ENCODE results near the gene ZNF786. TPM values are rescaled to one million over a fixed set of nuclear protein-coding genes. Genes with fewer than 3 reads are reported as not detected.

Gene ZNF786
- total RNA-seq, 1 experiment from 2014 or later, result 8.5 TPM

DNA sequence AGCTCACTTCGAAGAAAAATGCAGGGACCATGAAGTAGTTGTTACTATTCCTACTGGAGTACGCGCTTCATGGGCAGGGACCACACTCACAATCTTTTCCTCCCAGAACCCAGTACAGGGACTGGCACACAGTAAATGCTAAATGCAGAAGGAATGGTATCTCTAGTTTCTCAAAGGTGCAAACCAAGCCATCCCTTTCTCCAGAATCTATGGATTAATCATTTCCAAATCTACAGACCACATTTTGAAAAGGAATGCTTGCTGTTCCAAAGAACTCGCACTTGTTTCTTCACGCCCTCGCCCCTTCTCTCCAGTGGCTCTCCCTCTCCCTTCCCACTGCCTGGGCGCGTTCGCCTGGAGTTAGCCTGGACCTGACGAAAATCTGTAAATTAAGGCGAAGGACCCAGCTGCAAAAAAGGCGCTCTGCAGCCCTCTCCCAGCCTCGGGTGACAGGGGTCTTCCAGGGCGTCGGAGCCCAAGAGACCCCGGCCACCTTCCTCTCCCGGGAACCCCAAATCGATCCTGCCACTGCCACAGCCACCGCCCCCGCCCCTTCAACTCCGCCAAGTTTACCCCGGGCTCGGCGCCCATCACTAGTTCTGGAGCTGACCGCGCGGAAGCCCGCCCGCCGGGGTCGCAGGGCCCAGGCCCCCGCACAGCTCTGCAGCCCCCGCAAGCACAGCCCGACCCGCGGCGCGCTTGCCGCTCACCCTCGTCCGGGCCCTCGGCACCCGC lies 62.7 kb downstream of the ZNF786 start:
- H3K4me2 ChIP-seq (ENCODE audit: low read length), result peak overlapping the region; percentile 98
- BruUV-seq (replicated peaks), result TSS peak; percentile 57
- intact Hi-C loops (cut with micrococcal nuclease), result loop anchor here (1.0 to 5.0 kb wide), 2 partner anchors 40 to 118 kb away; no protein-coding TSS in a partner anchor
- H4K20me1 ChIP-seq (ENCODE audit: insufficient read depth), result no peaks in the 10 kb centered on the region
- peaks cover 5 to 21% of the 10 kb centered on the region in 2 experiments for H3K4me1 ChIP-seq (ENCODE audit: control insufficient read depth in 1 of 2, insufficient read depth in 2 of 2, low read length in 2 of 2)
- H3K9ac ChIP-seq (ENCODE audit: low read length), result peak overlapping the region; percentile 99
- H2AFZ ChIP-seq (ENCODE audit: low read depth, low read length, poor library complexity, severe bottlenecking), result no peak overlapping the region
- CTCF ChIA-PET, result no interaction called here
- no peak for DNase-seq (ENCODE audit: low read depth, low spot score)
- H3K4me3 ChIP-seq (replicated peaks in 1 of 2; ENCODE audit: low read depth in 1 of 2, low read length in 2 of 2), result peak overlapping the region; percentile 82 to 98
- ATAC-seq, result no peak
- H3K9me2 ChIP-seq (ENCODE audit: insufficient read depth), result no peaks in the 10 kb centered on the region
- H3K9me3 ChIP-seq (ENCODE audit: control insufficient read depth in 1 of 2, insufficient read depth in 1 of 2, low read depth in 1 of 2, low read length in 2 of 2), result no peaks in the 10 kb centered on the region
- TF ChIP-seq EGR1 (IDR thresholded peaks at IDR 0.05; ENCODE audit: low read depth), result no peak
- no peak for TF ChIP-seq SP1 (IDR thresholded peaks at IDR 0.05; ENCODE audit: low read depth)
- no peak for TF ChIP-seq RAD21 (IDR thresholded peaks at IDR 0.05; ENCODE audit: low read depth)
- TF ChIP-seq, protein P1, sequence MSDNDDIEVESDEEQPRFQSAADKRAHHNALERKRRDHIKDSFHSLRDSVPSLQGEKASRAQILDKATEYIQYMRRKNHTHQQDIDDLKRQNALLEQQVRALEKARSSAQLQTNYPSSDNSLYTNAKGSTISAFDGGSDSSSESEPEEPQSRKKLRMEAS (IDR thresholded peaks at IDR 0.05), result no peak
- TF ChIP-seq CBX3 (IDR thresholded peaks at IDR 0.05; ENCODE audit: low read depth), result no peak
- no peak for TF ChIP-seq POLR2AphosphoS5 (IDR thresholded peaks at IDR 0.05; ENCODE audit: low read depth, low read length)
- no peak for TF ChIP-seq SRF (IDR thresholded peaks at IDR 0.05; ENCODE audit: low read depth)
- TF ChIP-seq ELF1 (IDR thresholded peaks at IDR 0.05; ENCODE audit: borderline replicate concordance, low read depth), result no peak
- TF ChIP-seq, protein P2, sequence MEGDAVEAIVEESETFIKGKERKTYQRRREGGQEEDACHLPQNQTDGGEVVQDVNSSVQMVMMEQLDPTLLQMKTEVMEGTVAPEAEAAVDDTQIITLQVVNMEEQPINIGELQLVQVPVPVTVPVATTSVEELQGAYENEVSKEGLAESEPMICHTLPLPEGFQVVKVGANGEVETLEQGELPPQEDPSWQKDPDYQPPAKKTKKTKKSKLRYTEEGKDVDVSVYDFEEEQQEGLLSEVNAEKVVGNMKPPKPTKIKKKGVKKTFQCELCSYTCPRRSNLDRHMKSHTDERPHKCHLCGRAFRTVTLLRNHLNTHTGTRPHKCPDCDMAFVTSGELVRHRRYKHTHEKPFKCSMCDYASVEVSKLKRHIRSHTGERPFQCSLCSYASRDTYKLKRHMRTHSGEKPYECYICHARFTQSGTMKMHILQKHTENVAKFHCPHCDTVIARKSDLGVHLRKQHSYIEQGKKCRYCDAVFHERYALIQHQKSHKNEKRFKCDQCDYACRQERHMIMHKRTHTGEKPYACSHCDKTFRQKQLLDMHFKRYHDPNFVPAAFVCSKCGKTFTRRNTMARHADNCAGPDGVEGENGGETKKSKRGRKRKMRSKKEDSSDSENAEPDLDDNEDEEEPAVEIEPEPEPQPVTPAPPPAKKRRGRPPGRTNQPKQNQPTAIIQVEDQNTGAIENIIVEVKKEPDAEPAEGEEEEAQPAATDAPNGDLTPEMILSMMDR (IDR thresholded peaks at IDR 0.05 in 2 of 3, conservative IDR thresholded peaks at IDR 0.05 in 1 of 3; ENCODE audit: borderline replicate concordance in 1 of 3, insufficient read depth in 1 of 3, low read depth in 2 of 3, low read length in 2 of 3), result no peak
- TF ChIP-seq SIN3A (IDR thresholded peaks at IDR 0.05; ENCODE audit: low read depth), result no peak
- no peak for TF ChIP-seq TCF7L2 (IDR thresholded peaks at IDR 0.05; ENCODE audit: borderline replicate concordance, extremely low read depth, insufficient read depth, insufficient read length)
- TF ChIP-seq ZNF274 (IDR thresholded peaks at IDR 0.05; ENCODE audit: low read depth, low read length), result no peak
- peaks cover 55% of the 10 kb centered on the region for H3K79me2 ChIP-seq (ENCODE audit: insufficient read depth, low read length)
- RAD21 ChIA-PET (ENCODE audit: low non-redundant PET in 1 of 2, low total read pairs in 2 of 2, uncharacterized antibody in 2 of 2, unreplicated experiment in 2 of 2), result no interaction called here
- peaks cover 0 to 14% of the 10 kb centered on the region in 2 experiments; a peak in 2 of 4 replicates for H3K36me3 ChIP-seq (ENCODE audit: control insufficient read depth in 1 of 2, insufficient read depth in 2 of 2, low read length in 2 of 2)
- no peaks in the 10 kb centered on the region for H3K27me3 ChIP-seq (ENCODE audit: insufficient read depth, low read length)
- peak overlapping the region; percentile 88 for H3K27ac ChIP-seq (ENCODE audit: low read depth, low read length)
- POLR2A ChIA-PET, result no interaction called here

All from HCT116 (cell line).